ENCODE measurements around the gene TKTL1.

TKTL1 gene

DNA sequence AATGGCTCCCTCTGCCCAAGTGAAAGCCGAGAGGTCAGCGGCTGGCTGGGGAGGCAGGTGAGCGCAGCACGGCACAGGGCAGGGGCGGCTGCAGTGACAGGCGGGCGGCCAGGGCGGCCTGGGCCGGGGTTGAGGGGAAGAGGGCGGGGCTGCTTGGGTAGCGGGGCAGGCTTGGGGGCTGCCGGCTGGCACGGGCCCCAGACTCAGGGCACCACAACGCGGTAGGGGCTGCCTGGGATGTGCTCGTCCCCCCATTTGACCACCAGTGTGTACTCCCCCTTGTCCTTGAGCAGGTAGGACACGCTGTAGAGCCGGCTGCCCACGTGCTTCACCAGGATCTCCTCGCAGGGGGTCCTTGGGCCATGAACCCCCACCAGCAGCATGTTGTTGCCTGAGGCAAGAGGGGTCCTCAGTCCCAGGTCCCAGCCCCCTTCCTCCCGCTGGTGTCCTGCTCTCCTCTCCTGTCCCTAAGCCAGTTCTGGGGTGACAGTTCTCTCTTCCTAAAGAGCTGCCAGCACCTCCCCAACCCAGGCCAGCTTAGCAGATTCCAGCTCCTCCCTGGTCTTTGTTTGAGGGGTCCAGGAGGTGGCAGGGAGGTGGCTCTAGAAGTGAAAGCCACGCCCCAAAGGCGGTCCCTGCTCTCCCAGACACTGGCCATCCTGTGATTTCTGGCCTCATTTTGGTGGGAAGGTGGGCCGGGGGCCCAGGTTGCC is 53.2 kb downstream of the TKTL1 start:
- no peak for DNase-seq

DNA sequence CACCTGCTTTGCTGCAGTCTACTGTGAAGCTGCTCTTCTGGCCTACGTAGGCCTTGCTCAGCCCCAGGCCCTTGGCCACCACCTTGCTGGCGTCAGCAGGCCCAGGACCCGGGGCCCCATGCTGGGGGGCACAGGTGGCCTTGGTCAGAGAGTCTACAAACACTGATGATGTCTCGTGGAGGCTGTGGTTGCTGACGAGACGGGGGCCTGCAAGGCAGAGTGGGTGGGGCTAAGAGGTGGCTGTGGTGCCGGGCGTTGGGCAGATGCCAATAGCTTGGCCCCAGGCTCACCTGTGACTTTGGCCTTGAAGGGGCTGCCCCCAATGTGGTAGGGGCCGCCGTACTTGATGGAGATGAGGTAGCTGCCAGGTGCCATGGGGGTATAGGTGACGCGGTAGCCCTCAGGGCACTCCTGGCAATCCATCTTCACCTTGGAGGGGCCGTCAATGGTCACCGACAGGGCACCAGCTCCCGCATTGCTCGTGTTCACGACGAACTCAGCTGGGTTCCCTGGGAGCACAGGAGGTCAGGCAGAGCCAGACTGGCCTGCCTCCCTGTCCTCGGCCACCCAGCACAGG is 53.9 kb downstream of the TKTL1 start:
- no peak for DNase-seq

DNA sequence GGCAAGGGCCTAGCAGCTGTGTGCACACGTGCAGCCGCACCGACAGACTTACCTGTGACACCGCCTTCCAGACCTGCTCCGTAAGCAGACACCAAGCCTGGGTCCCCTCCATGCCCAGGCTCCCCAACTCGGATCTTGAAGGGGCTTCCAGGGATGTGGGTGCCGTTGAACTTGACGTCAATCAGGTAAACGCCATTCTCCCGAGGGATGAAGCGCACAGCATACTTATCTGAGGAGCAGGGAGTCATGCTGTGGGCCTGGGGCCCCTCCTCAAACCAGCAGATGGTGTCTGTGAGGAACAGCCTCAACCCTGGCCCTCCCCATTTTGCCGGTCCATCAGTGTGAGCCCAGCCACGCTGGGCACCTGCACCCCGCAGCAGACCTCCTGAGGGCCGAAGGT is 54.4 kb downstream of the TKTL1 start:
- DNase-seq: no peak

DNA sequence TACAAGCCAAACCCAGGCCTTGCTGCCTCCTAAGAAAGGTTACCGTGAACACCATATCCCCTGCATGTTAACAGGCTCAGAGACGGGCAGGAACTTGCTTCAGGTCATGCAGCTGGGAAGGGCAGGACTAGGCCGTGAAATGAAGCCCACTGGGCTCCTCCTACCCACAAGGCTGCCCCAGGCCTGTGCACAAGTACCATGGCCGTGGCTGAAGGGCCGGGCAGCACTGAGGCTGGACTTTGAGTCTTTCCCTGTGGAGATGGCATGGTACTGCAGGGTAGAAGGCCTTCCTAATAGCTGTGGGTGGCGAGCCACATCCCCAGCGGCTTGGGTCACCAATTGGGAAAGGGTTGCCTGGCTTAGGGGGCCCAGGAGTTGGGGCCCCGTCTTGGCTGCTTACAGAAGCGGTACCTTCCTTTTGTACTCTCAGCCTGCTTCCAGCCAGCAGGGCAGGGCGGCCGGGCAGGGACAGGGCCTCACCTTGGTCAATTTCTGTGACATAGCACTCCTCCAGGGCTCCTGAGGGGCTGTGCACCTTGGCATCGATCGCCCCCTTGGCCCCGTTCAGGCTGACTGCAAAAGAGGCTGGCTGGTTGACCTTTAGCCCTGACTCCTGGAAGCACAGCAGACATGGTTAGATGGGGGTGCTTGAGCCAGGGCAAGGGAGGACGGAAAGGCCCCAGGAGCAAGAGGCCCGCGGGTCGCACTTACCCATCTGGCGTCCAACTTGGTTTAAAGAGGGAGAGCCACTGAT is 55.0 kb downstream of the TKTL1 start:
- no peak for DNase-seq

DNA sequence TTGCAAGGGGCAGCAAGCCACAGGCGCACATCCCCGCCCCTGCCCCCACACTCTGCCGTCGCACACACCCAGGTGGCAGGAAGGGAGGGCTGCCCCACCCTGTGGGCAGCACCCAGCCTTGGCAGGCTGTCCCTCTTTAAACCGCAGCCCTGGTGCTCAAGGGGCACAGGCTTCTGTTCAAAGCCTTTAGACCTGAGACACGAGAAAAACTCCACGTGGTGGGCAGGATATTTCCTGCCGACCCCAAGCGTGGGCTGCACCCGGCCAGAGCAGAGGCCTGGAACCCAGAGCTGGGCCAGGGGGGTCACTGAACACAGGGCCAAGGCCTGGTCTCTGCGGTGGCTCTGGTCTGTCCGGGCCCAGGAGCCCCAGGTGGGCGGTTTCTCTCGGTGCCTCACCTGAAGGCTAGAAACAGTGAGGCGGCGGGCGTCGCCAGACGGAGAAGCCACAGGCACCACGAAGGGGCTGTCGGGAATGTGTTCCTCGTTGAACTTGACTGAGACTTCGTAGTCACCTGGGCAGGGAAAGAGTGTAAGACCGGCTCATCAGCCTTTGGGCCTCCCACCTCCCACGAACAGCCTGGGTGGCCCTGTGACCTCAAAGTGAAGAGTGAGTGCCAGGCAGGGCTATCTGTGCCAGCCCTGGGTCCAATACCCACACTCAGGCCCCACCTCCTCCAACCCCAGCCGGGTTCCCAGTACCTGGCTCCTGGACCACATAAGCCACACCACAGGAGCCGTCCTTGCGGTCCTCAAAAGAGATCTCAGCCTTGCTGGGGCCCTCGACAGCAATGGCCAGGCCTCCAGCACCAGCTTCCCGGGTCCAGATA is 55.8 kb downstream of the TKTL1 start:
- DNase-seq: no peak

DNA sequence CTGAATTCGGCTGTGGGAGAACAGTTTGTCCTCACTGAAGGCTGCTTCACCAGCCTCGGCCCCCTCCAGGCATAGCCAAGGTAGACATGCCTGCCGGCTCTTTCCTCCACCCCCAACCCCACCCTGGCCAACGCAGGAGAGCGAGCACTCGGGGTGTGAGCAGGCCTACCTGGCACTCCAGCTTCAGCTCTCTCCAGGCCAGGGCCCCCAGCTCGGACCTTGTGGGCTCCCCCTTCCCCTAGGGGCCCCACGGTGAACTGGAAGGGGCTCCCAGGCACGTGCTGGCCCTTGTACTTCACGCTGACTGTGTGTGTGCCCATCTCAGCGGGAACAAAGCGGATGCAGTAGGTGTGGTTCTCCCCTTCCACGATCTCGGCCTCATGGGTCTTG is 56.4 kb downstream of the TKTL1 start:
- DNase-seq: no peak

DNA sequence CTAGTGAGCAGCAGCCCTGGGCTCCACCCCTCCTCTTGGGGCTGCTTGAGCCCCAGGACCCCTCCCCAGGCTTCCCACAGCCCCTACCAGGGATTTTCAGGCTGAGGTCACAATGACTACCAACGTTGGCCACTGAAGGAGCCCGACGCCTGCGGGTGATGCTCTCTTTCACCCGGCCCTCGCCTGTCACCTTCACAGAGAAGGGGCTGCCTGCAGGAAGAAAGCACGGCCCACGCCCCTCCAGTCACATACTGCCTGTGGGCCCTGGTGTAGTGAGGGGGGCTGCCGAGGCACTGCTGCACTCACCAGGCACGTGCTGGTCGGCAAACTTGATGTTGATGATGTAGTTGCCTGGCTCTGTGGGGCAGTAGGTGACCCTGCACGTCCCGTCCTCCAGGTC is 56.9 kb downstream of the TKTL1 start:
- DNase-seq: no peak

DNA sequence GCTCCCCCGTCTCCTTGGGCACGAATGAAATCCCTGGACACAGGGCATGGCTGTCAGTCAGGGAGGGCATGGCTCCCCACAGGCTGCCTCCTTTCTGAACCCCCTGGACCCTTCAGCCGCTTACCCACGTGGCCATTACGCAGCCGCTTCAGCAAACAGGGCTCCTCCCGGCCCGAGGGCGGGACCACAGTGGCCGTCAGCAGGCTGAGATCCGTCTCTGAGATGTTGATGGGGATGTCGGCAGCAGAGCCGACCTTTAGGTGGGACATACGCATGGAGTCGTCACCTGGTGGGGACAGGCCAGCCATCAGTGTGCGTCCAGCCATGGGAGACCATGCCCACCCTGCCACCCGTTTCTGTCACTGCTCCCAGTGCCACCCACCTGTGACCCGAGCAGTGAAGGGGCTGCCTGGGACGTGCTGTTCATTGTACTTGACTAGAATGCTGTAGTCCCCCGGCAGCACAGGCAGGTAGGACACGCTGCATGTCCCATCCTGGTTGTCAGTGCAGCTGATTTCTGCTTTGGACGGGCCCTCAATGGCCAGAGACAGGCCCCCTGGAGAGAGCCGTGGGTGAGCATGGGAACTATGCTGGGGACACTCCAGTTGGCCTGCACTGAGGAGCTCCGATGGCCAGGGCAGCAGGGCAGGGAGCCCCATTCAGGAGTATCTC is 57.7 kb downstream of the TKTL1 start:
- no peak for DNase-seq

DNA sequence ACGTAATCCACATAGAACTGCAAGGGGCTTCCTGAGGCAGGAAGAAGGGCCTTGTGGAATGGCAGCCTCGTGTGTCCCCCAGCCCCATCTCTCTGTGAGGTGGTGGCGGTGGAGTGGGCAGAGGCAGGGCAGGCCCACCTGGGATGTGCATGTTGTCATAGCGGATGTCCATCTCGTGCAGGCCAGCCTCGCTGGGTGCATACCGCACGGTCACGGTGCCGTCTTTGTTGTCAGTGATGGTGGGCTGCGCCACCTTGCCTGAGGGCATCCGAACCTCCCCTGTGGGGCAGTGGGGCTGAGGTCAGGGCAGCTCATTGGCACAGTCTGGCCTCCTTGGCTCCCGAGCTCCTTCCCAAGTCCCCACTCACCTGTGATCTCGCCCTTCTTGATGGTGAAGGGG is 58.4 kb downstream of the TKTL1 start:
- no peak for DNase-seq

DNA sequence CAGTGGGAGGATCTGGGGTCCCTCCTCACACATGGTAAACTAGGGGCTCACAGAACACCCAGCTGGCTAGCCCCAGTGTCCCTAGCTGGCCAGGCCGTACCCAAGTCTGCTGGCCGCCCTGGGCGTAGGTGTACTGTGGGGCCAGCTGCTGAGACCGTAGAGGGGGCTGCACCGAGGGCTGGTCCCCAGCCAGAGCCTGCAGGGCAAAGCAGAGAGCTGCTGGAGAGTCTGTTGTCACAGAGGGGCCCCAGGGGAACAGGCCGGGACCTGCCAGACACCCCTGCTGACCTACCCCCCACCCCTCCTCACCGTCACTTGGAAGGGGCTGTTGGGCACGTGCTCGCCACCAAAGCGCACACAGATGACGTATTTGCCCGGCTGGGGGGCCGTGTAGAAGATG is 58.9 kb downstream of the TKTL1 start:
- no peak for DNase-seq

DNA sequence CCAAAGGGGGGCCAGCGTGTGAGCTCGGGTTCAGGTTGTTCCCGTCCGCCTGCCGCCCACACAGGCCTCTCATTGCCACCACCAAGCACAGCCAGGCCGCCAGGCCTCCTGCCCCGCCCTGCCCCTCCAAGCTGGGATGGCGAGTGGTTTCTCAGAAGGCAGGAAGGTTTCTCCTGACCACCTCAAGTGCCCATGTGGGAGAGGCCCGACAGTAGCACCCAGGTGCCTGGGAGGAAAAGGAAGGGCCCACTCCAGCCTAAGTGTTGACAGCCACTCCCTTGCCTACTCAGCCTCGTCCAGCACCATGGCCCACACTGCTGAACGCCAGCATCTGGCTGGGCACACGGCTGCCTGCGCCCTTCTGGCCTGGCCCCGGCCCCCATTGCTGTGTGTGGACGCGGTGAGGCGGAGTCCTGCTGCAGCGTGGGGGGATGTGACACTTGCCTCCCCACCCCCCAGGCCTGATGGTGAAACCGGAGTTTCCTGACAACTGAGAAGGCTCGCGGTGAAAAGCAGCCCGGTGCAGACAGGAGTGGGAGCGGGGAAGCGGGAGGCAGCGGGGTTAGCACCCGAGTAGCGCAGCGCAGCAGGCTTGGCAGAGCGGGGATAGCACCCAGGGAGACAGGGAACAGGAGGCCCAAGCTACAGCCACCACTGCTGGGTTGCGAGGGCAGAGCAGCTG is 59.6 kb downstream of the TKTL1 start:
- DNase-seq: no peak

DNA sequence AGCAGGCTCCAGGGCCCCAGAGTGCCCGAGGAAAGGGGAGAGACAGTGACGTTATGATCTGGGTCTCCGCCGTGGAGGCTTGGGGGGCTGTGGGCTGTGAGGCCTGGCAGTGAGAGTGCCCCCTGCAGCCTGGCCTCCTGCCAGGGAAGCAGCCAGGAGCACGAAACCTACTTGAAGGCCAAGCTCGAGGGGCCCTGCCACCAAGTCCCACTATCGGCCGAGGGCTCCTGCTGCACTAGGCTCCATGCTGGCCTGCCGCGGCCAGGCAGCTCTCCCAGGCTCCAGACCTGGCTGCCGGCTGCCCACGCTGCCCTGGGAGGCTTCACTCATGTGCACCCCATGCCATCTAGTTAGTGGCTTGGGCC is 60.2 kb downstream of the TKTL1 start:
- DNase-seq: no peak

DNA sequence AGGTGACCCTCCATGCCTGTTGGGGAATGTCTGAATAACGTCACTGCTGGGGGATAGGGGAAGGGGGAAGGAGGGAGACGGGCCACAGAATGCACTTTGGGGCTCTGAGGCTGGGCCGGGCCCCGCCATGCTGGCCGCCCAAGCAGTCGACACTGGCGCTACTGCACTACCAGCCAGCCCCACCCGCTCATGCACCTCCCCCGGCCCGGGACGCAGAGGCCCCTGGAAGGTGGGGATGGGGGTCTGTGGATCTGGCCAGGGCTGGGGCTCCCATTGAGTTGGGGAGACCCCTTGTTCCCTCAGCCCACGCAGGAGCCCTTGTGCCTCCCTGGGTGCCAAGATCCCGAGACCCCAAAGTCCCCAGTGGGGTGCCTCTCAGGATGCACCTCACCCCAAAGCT is 61.0 kb downstream of the TKTL1 start:
- no peak for DNase-seq

DNA sequence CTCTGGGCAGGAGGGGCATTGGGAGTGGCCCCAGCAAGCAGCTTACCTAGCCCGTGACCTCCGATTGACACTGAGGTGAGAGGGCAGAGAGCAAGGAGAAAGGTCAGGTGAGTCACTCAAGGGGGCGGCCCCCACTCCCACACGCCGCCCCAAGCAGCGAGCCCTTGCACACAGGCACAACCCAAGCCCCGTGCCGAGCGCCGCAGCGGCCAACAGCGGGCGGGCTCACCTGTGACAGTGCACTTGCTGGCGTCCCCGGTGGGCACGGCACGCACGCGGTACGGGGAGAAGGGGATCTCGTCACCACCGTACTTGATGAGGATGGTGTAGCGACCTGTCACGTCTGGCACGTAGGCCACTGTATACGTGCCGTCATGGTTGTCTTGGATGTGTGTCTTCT is 61.6 kb downstream of the TKTL1 start:
- no peak for DNase-seq

DNA sequence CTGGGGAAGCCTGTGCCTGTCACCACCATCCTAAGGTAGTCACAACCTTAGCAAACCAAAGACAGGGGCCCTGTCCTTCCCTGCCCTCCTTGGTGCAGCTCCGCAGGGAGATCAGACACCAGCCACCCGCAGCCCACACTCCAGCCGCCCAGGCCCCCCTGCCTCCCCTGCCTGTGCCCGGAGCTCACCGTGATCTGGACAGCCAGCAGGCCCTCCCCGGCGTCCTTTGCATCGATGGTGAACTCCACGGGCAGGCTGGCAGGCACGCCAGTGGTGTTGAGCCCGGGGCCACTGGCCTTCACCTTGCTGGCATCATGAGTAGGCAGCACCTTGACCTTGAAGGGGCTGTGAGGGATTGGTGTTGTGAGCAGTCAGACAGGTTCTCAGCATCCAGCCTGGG is 62.4 kb downstream of the TKTL1 start:
- DNase-seq: no peak

DNA sequence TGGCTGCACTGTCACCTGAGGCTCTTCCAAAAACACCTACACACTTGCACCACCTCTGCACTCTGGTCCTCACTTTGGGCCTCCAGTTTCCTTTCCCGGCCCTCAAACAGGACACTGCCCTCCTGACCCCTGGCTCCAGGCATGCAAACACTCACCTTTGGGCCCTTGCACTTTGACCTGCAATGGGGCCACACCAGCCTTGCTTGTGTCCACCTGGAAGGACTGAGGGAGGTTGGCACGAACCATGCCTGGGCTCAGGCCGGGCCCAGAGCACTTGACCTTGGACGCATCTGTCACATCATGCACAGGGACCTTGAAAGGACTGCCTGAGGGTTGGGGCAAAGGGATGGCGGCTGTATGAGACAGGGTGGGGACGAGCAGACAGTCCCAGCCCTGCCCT is 63.2 kb downstream of the TKTL1 start:
- DNase-seq: no peak

DNA sequence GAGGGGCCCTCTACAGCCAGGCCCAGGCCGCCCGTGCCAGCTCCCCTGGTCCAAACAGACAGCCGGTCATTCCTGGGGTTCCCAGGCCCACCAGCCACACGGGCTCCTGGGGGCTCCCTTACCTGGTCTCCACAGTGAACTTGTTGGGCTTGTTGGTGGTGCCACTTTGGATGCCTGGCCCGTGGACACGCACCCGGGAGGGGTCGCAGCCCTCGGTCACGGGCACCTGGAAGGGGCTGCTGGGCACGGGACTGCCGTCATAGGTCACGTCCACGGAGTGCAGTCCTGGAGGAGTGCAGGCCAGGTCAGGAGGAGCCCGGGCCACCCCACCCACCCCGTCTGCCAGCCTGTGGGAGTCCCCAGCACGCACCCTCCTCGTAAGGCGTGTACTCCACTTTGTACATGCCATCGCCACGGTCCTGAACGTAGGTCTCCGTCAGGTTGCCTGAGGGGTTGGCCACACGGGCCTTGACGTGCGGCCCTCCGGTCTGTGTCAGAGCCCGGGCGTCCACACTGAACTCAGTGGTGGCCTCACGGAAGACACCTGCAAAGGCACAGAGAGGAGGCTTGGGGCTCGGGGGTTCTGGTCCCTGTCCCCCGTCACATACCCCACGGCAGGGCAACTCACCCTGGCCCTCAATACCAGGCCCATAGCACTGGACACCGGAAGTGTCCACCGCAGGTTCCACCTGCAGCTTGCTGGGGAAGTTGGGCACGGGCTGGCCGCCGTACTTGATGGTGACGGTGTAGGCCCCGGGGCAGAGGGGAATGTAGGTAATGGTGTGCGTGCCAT is 64.0 kb downstream of the TKTL1 start:
- no peak for DNase-seq

DNA sequence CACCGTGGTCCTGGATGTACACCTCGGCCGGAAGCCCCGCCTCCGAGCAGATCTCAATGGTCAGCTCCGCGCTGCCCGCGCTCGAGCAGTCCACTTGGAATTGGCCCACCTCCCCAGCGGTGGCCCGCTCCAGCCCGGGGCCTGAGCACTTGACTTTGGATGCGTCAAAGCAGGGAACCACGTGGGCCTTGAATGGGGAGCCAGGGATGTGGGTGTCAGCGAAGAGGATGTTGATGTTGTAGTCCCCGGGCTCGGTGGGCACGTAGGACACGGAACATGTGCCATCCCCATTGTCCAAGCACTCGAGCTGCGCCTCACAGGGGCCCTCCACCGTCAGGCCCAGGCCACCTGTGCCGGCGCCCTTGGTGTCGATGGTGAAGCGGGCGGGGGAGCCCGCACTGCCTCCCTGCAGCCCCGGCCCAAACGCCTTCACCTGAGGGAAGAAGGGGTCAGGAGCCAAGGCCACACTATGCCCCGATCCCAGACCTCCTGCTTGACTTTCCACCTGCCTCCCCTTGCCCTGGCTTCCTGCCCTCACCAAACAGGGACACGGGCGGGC is 64.6 kb downstream of the TKTL1 start:
- no peak for DNase-seq

DNA sequence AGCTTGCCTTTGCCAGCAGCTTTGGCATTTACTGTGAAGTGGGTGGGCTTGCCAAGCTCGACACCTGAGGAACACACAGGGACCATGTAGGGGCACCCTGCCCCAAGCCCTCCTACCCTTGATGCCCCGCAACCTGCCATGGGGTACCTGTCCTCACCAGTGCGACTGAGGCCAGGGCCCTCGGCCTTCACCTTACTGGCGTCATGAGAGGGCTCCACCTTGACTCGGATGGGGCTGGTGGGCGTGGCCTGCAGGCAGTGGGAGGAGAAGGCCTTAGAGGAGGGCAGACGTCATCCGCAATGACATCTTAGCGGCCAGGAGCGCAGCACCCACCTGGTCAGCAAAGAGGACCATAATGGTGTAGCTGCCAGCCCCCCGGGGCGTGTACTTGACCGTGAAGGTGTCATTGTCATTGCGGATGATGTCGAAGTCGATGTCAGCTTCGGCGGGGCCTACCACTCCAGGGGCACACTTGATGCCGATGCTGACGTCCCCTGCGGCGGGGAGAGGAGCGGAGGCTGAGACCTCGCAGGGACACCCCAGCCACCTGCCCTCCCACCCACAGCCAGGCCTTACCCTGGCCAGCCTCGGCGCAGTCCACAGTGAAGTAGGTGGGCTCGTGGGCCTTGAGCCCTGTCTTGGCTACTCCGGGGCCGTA is 66.6 kb downstream of the TKTL1 start:
- no peak for DNase-seq

DNA sequence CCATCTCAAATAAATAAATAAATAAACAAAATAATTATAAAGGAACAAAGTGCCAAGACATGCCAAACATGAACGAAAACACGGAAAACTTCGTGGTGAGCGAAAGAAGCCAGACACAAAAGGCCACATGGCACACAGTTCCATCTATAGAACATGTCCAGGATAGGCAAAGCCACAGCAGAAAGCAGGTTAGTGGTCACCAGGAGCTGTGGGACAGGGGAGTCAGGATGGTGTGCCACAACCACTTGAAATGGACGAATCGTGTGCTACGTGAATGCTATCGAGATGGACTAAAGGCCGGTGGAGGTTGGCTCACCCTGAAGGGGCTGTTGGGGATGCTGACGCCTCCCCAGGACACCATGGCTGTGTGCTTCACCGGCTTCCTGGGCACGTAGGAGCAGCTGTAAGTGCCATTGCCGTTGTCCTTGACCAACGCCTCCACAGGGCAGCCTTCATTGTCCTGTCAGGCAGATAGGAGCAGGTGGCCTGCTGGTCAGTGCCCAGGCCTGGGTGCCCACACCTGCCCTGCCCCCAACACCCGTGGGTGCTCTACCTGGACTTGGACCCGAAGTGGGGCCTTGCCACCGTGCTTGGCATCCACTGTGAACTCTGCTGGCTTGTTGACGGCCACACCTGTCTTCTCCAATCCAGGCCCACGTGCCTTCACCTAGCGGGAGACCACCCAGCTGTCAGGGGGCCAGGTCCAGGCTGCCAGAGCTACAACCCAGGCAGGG is 68.3 kb downstream of the TKTL1 start:
- DNase-seq: no peak

Measured in NCI-H510A (cell line).